ENCODE results near the gene PARD3.

DNA sequence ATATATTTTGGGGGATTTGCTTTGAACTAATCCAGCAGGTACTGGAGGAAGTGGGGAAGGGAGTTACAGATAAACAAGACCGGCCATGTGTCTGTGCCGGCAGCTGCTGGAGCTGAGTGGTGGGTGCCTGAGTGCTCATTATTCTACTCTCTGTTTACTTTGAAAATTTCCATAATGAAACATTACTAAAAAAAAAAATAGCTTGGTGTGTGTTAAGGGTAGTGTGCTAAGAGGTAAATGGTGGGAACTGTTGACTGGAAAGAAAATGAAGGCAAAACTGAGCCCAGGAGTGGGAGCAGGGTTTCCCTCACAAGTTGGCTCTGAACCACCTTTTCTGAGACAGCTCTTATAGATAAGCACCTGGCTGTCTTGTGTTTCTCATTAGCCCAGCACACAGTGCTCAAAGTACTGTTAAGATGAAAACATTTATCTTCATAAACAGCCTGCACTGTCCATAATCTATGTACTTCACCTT lies 50.6 kb downstream of the PARD3 start:
- TF ChIP-seq, protein P1, sequence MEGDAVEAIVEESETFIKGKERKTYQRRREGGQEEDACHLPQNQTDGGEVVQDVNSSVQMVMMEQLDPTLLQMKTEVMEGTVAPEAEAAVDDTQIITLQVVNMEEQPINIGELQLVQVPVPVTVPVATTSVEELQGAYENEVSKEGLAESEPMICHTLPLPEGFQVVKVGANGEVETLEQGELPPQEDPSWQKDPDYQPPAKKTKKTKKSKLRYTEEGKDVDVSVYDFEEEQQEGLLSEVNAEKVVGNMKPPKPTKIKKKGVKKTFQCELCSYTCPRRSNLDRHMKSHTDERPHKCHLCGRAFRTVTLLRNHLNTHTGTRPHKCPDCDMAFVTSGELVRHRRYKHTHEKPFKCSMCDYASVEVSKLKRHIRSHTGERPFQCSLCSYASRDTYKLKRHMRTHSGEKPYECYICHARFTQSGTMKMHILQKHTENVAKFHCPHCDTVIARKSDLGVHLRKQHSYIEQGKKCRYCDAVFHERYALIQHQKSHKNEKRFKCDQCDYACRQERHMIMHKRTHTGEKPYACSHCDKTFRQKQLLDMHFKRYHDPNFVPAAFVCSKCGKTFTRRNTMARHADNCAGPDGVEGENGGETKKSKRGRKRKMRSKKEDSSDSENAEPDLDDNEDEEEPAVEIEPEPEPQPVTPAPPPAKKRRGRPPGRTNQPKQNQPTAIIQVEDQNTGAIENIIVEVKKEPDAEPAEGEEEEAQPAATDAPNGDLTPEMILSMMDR (IDR thresholded peaks at IDR 0.05), result no peak
- TF ChIP-seq POLR2AphosphoS5 (IDR thresholded peaks at IDR 0.05) (no peak), POLR2A (IDR thresholded peaks at IDR 0.05) (no peak)
